BJ (cell line): Measurements from ENCODE around the gene TUBG2. TPM values are rescaled to one million over a fixed set of nuclear protein-coding genes. Genes with fewer than 3 reads are reported as not detected.
"Not testable (repeated sequence)": the region's sequence is repeated elsewhere in the genome, so short reads cannot be mapped to it uniquely, and the experiment has no call there.

Source experiments
- CTCF ChIA-PET: fragments of 350-600 bp; formaldehyde crosslinking; extraction: SDS; loops from one replicate; lab custom pipeline; 2021; ENCODE audit warnings: antibody characterized with exemption, inconsistent platforms; lab: Yijun Ruan, JAX
- POLR2A ChIA-PET: fragments of 300-600 bp; sonication (Branson Sonifier 250); formaldehyde crosslinking; extraction: SDS; loops from one replicate; lab custom pipeline; 2021; ENCODE audit warnings: antibody characterized with exemption; lab: Charles Lee
- DNase-seq: peaks from one replicate; pipeline ENCODE4 v3.0.0-alpha.2; 2011; ENCODE audit warnings: low read depth
- H3K27me3 ChIP-seq: 2 replicates; pipeline ENCODE4 v1.6.0; 2011; ENCODE audit warnings: low read length; ENCODE audit not compliant: control insufficient read depth, insufficient read depth
- H3K36me3 ChIP-seq: 2 replicates; pipeline ENCODE4 v1.5.1; 2011; ENCODE audit warnings: low read length; ENCODE audit not compliant: control insufficient read depth, insufficient read depth
- H3K4me3 ChIP-seq: 2 replicates; pipeline ENCODE4 v1.5.1; 2011; ENCODE audit warnings: low read depth, mild to moderate bottlenecking, control low read depth, low read length
- polyA plus RNA-seq: library from polyadenylated mRNA; depleted of rRNA; stranded (reverse); fragments of >200 nt; gene quantifications from 2 replicates; pipeline ENCODE4 v1.2.3, GENCODE V29; 2011
- TF ChIP-seq, protein P1 (sequence below): IDR thresholded peaks from 2 replicates; pipeline ENCODE4 v1.5.1; 2011; ENCODE audit warnings: low read depth, mild to moderate bottlenecking, control low read depth, inconsistent platforms, low read length, moderate library complexity; ENCODE audit not compliant: insufficient read depth

Gene TUBG2
- polyA plus RNA-seq, 1 experiment, result 15.1 TPM

DNA sequence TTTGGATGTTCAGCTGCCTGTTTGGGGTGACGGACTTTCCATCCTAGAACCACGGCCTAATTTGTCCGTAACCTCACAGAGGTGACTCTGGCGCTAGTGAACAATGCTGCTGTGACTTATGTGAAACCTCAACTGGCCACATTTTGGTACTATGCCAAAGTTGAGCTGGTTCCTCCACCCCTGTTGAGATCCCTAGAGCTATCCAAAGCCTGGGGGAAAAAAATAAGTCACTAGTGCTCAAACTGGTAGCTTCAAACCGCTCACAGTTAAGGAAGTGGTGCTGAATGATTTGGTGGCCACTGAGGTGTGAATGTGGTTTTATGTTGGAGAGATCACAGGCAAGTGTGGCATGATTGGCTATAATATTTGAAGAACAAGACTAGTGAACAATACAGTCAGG lies 11.3 kb upstream of the TUBG2 start:
- Histone ChIP-seq H3K4me3 (no peak overlapping the region), H3K36me3 (no peaks in the 10 kb centered on the region), H3K27me3 (no peaks in the 10 kb centered on the region)
- TF ChIP-seq, protein P1, sequence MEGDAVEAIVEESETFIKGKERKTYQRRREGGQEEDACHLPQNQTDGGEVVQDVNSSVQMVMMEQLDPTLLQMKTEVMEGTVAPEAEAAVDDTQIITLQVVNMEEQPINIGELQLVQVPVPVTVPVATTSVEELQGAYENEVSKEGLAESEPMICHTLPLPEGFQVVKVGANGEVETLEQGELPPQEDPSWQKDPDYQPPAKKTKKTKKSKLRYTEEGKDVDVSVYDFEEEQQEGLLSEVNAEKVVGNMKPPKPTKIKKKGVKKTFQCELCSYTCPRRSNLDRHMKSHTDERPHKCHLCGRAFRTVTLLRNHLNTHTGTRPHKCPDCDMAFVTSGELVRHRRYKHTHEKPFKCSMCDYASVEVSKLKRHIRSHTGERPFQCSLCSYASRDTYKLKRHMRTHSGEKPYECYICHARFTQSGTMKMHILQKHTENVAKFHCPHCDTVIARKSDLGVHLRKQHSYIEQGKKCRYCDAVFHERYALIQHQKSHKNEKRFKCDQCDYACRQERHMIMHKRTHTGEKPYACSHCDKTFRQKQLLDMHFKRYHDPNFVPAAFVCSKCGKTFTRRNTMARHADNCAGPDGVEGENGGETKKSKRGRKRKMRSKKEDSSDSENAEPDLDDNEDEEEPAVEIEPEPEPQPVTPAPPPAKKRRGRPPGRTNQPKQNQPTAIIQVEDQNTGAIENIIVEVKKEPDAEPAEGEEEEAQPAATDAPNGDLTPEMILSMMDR, result no peak
- ChIA-PET POLR2A (no interaction called here), CTCF (no interaction called here)
- DNase-seq, result no peak

DNA sequence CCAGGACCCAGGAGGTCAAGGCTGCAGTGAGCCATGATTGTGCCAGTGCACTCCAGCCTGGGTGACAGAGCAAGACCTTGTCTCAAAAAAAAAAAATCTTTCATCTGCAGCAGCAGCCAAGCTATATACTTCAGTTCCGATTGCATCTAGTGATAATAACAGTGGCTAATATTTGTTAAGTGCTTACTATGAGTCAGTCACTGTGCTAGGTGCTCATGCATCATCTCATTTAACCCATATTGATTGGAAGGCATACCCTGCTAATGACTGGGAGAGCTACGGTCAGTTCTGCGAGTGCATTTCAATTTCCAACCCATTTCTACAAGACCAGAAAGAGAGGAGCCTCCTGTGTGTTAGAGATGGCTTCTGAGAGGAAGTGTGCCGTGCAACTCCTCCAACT lies 7.7 kb upstream of the TUBG2 start:
- TF ChIP-seq, protein P1, result no peak
- CTCF ChIA-PET, result interaction anchor here (0.7 kb wide), 1 partner anchor 28 kb away, joined by 3 read pairs; no protein-coding TSS in a partner anchor
- no peaks in the 10 kb centered on the region for H3K27me3 ChIP-seq
- no peak overlapping the region for H3K4me3 ChIP-seq
- H3K36me3 ChIP-seq, result no peaks in the 10 kb centered on the region
- POLR2A ChIA-PET, result no interaction called here
- DNase-seq, result no peak

DNA sequence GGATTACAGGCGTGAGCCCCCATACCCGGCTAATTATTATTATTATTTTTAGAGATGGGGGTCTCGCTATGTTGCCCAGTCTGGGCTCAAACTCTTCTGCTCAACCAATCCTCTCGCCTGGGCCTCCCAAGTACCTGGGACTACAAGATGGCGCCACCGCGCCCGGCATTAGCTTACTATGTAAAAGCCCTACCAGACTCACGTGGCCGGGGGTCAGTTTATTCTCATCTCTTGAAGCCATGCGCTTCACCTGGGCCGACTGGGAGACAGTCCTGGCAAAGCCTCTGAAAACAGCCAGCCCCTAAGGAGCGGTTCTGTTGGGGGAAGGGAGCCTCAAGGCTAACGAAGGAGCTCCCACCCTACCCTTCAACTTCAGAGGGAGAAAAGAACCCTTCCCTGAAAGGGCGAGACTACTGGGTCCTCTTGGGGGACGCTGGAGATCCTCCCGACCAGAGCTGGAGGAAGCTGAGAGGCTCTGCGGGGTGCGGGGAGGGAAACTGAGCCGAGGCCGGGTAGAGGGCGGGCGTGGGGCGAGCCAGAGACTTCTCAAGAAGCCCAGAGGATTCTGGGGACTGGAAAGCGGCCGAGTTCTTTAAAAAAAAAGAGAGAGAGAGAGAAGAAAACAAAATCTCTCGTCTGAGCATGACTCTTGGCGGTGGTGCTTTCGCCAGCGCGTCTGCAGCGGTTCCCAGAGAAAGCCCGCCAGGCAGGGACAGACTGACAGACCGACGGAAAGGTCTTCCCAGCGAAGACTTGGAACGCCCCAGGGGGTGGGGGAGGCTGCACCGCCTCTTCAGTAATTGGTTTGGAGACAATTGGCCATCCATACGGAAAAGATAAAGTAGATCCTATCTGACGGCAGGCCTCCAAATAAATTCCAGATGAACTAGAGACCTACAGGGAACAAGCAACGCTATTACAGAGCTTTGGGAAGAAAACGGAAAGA lies 5.6 kb upstream of the TUBG2 start:
- Histone ChIP-seq H3K4me3 (peak overlapping the region; percentile 10), H3K36me3 (no peaks in the 10 kb centered on the region), H3K27me3 (no peaks in the 10 kb centered on the region)
- peak; percentile 63 for DNase-seq
- ChIA-PET CTCF (interaction anchor here (1.0 to 1.3 kb wide), 3 partner anchors 10 to 30 kb away, joined by 3 read pairs; no protein-coding TSS in a partner anchor), POLR2A (interaction anchor here (0.5 to 0.6 kb wide), 2 partner anchors 10 to 21 kb away, joined by 4 read pairs; no protein-coding TSS in a partner anchor)
- TF ChIP-seq, protein P1, result no peak

DNA sequence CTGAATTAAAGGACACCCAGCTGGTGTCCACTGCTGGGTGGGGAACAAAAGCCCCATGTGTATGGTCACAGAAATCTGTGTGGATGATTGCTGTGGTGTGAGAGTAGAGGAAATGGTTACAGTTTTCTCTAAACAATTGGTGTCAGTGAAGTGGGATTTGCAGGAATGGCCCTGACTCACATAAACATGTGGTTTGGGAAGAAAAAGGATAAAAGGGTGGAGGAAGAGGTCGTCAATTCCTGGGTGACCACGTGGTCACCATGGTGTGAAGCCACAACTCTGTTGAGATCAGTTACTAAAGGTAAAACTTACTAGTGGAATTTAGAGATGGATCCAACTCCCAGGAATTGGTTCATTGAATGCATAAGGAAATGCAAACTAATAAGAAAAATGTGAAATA lies 3.6 kb upstream of the TUBG2 start:
- CTCF ChIA-PET, result no interaction called here
- POLR2A ChIA-PET, result no interaction called here
- TF ChIP-seq, protein P1, result no peak
- Histone ChIP-seq H3K27me3 (no peaks in the 10 kb centered on the region), H3K36me3 (no peaks in the 10 kb centered on the region), H3K4me3 (no peak overlapping the region)
- DNase-seq, result peak; percentile 31

DNA sequence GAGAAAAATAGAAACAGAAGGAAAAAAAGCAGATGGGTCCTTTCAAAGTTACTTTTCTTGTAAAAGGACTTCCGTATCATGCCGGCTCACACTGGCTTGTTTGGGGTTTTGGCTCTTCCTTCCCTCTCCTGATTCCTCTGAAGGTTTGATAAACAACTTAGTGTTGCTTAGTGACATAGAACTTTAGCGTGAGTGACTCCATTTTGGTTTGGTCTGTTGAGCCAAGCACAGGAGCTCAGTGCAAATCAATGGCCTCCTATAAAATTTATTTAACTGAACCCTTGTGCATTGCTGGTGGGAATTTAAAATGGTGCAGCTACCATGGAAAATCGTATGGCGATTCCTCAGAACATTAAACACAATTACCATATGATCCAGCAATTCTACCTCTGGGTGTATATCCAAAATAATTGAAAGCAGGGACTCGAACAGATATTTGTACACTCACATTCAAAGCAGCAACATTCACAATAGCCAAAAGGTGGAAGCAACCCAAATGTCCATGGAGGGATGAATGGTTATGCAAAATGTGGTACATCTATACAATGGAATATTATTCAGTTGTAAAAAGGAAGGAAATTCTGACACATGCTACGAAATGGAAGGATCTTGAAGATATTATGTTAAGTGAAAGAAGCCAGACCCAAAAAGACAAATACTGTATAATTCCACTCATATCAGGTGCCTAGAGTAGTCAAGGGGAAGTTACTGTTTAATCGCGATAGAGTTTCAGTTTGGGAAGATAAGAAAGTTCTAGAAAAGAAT lies 1.1 kb upstream of the TUBG2 start:
- TF ChIP-seq, protein P1, result no peak
- ChIA-PET CTCF (interaction anchor here (0.6 to 1.4 kb wide), 3 partner anchors 19 to 436 kb away, joined by 3 to 5 read pairs (median 4); partner anchors contain the start of gene PLEKHH3), POLR2A (no interaction called here)
- Histone ChIP-seq H3K36me3 (no peaks in the 10 kb centered on the region), H3K27me3 (no peaks in the 10 kb centered on the region), H3K4me3 (no peak overlapping the region)
- DNase-seq, result no peak

DNA sequence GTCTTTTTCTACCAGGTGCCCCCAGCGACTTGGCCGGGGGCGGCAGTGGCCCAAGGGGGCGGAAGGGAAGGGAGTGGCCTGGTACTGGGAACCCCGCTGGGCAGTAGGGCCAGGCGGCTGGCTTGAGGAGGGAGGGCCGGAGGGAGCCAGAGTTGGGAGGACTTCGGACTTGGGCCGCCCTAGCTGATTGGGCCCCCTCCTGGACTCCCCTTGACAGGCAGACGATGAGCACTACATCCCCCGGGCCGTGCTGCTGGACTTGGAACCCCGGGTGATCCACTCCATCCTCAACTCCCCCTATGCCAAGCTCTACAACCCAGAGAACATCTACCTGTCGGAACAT lies 819 bp downstream of the TUBG2 start:
- CTCF ChIA-PET, result interaction anchor here (1.6 kb wide), 2 partner anchors 14 to 19 kb away, joined by 7 to 8 read pairs; no protein-coding TSS in a partner anchor
- H3K27me3 ChIP-seq, POLR2A ChIA-PET, DNase-seq, H3K36me3 ChIP-seq: not testable (repeated sequence)
- peak overlapping the region; percentile 67 for H3K4me3 ChIP-seq
